Caki2 (cell line): Measurements from ENCODE around the gene KLF15. TPM values are rescaled to one million over a fixed set of nuclear protein-coding genes. Genes with fewer than 3 reads are reported as not detected.
"Not testable (repeated sequence)": the region's sequence is repeated elsewhere in the genome, so short reads cannot be mapped to it uniquely, and the experiment has no call there.

Experiments used
- DNase-seq: peaks from one replicate; pipeline ENCODE4 v3.0.0-alpha.2; 2015; ENCODE audit warnings: low read depth
- in situ Hi-C: cut with HindIII; loops from 2 replicates; pipeline ENCODE4 v1.10.0; 2016; ENCODE audit warnings: low sequenced_read_pairs, low pct_unique_long_range_greater_than_20kb, mixed read lengths
- total RNA-seq: library from RNA; depleted of rRNA; stranded (reverse); fragments of >200 nt; shearing (Covaris generic); gene quantifications from 2 replicates; pipeline ENCODE4 v1.2.3, GENCODE V29; 2014; ENCODE audit warnings: low replicate concordance

The KLF15 gene
- total RNA-seq, 1 experiment from 2014 or later: not detected

DNA sequence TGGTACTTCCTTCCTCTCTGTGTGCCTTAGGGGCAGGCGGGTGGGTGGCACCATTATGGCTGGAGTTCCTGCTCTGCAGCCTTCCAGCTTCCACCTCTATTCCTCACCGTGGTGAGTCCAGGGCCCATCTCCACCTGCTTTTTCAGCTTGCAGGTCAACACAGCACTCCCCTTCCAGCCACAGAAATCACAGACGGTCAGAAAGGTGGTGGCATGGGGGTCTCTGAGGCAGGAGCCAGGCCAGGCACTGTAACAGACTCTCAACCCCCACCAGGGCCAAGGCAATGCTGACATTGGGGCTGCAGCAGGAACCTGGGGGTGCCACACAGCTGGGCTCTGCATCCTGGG, 16.6 kb downstream of the KLF15 start:
- in situ Hi-C loops: no loop called here

DNA sequence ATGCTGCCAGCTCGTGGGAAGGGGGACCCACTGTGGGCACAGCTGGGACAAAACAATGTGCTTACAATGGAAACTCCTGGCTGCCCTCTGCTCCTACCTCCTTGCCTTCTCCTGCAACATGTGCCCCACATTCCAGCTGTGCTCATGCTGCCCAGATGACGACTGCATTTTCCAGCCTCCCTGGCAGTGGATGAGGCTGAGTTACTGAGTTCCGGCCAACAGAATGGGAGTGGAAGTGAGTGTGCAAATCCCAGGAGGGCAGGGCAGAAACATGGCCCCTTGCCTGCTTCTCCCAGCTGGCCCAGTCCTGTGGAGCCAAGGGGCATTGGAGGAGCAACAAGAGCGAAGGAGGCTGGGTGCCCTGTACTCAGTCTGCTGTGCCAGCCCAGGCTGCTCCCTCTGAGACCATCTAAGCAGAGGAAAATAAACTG, 17.1 kb downstream of the KLF15 start:
- no peak for DNase-seq
- in situ Hi-C loops: no loop called here

More for the DNA sequence above, 16.6 kb downstream of the KLF15 start:
- DNase-seq: no peak

DNA sequence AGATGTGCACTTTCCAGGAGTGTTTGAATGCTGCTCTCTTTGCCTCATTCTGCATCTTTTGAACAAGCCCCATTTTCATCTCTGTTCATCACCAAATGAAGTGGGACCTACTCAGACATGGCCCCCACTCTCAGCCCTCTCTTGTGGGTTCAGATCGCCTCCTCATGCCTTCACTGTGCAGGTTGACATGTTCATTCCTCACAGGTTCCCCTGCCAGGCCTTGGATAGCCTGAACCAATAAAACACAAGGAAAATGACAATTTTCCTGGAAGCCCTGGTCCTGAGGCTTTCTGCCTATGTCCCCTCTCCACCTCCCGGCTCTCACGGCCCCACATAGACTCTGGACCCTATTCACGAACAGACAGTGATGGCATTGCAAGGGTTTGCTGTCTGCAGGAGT, 17.7 kb downstream of the KLF15 start:
- no peak for DNase-seq
- in situ Hi-C loops: no loop called here

DNA sequence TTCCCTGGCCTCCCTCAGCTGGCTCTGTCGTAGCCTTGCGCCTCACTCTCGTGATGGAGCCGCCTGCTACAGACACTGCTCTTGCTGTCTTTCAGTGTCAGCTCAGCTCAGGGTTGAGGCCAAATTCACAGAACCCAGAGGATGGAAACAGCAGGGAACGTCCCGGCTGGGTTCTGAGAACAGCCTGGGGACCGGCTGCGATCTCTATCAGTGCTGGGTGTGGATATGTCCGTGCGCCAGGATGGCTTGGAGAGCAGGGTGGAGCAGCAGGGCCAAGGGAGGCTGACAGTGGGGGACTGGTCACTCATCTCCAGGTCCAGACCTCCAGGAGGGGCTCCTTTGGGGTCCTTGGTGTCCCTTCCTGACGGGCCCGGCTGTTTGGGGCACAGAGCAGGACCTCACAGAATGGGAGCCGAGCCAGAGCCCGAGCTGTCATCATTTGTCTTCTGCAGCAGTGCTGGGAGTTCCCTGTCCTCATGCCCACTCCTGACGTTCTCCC, 18.4 kb downstream of the KLF15 start:
- in situ Hi-C loops: no loop called here
- no peak for DNase-seq

DNA sequence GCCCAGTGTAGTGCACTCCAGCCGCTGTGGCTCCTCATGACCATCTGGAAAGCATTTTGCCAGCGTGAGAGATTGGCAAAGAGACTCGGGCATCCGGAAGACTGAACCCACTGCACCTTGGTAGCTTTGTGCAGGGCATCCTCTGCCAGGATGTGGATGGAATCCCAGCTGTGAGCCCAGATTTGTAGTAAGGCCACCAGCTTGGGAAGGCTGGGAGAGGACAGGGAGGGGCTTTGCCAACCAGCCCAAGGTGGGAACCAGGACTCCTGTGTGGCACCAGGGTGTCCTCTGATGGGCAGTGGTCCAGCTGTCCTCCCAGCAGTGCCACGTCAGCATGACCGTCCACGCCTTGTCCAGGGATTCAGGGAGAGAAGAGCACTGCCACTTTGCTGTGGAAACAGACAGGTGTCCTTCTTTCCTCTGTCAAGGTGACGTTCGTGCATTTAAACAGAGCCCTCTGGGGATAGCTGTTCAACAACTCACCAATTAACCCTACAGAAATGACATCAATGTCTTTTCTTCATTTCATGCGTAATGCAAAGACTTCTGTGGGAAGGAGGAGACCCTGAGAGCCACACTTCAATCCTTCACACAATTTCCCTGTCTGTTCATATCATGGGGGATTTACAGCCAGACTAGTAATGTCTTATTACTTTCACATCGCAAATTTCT, 19.1 kb downstream of the KLF15 start:
- in situ Hi-C loops: no loop called here
- DNase-seq: no peak

DNA sequence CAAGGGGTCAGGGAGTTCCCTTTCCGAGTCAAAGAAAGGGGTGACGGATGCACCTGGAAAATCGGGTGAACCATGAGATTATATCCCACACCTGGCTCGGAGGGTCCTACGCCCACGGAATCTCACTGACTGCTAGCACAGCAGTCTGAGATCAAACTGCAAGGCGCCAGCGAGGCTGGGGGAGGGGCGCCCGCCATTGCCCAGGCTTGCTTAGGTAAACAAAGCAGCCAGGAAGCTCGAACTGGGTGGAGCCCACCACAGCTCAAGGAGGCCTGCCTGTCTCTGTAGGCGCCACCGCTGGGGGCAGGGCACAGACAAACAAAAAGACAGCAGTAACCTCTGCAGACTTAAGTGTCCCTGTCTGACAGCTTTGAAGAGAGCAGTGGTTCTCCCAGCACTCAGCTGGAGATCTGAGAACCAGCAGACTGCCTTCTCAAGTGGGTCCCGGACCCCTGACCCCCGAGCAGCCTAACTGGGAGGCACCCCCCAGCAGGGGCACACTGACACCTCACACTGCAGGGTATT, 25.3 kb downstream of the KLF15 start:
- in situ Hi-C loops, DNase-seq: not testable (repeated sequence)

DNA sequence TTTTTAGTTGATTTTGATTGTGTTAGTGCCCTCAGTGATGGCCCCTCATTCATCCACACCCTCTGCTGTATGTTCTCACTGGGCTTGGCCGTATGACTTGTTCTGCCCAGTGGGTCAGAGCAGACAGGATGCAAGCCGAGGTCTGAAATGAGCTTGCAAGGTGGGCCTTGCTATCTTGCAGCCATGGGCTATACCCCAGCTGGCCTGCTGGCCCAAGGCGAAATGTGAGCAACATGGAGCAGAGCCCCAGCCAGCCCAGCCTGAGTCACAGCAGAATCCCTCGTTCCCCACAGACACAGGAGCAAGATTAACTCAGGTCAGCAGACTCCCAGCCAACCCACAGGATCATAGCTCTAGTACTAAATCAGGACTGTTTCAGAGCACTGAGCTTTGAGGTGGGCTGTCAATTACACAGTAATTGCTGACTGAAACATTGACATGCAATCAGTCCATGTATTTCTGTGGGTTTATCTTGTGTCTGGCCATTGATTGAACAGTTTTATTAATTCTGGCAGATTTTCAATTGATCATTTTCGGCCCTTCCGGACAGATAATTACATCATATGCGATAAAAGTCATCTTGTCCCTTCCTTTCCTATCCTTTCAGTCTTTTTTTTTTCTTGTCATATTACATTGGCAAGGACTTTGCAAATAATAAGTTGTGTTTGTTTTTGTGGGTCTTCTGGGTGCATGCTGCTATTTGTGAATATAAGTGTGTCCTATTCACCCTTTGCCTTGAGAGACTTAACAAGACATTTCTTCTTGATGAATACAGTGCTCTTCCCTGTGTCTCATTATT, 27.1 kb downstream of the KLF15 start:
- in situ Hi-C loops: no loop called here
- no peak for DNase-seq

DNA sequence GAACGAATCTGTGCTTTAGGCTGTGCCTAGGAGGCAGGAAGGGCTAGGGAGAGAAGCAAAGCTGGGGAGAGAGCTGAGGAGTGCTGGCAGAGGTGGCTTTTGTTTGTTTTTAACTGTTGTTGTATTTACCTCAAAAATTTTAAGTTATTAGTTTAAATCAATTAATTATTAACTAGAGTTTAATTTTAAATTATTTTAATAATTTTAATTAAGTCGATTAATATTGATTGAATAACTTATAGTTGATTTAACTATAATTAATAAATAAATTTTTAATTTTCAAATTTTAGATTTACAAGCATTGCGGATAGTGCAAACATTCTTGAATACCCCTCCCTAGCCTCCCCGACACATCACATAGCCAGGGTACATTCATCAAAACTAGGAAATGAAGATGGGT, 30.6 kb downstream of the KLF15 start:
- DNase-seq: no peak
- in situ Hi-C loops: no loop called here

DNA sequence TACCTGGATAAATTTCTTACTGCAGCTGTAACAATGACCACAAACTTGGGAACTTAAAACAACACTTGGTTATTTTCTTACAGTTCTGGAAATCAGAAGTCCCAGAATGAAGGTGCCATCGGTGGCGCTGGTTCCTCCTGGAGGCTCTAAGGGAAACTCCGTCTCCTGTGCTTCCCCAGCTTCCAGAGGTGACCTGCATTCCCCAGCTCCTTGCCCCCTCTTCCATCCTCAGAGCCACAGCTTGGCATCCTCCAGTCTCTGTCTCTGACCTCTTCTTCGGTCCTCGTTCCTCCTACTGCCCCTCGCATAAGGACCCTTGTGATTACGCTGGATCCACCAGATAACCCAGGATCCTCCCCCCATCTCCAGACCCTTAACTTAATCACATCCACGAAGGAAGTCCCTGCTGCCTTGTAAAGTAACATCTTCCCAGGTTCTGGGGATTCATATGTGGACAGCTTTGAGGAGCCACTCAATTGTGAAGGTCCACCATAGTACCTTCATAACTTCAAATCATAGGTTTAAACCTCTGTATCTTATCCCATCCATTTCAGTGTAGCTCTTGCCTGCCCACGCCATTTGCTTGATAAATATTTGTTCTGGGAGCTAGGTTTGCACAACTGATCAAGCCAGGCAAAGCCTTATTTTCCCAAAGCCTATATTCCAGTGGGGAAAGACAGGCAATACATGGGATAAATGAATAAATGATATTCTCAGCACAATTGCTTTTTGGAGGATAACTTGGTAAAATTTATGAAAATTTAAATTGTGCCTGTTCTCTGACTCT, 34.8 kb downstream of the KLF15 start:
- in situ Hi-C loops: no loop called here
- no peak for DNase-seq

DNA sequence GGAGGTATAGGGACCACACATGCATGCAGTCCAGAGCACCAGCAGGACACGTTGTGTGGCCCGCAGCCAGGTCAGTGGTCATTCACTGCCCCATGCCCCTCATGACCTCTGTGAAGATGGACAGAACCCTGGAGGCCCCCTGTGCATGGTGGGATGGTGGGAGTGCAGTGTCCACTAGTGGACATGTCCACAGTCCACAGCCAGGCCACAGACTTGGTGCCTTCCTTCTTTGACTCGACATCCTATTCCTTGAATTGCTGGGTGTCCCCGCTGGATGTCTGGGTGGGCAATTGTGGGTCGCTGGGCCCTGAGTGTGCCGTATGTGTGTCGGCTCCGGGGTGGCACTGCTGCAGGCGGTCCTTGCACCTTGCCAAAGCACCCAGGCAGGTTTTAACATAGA, 35.7 kb downstream of the KLF15 start:
- in situ Hi-C loops: no loop called here
- DNase-seq: no peak

DNA sequence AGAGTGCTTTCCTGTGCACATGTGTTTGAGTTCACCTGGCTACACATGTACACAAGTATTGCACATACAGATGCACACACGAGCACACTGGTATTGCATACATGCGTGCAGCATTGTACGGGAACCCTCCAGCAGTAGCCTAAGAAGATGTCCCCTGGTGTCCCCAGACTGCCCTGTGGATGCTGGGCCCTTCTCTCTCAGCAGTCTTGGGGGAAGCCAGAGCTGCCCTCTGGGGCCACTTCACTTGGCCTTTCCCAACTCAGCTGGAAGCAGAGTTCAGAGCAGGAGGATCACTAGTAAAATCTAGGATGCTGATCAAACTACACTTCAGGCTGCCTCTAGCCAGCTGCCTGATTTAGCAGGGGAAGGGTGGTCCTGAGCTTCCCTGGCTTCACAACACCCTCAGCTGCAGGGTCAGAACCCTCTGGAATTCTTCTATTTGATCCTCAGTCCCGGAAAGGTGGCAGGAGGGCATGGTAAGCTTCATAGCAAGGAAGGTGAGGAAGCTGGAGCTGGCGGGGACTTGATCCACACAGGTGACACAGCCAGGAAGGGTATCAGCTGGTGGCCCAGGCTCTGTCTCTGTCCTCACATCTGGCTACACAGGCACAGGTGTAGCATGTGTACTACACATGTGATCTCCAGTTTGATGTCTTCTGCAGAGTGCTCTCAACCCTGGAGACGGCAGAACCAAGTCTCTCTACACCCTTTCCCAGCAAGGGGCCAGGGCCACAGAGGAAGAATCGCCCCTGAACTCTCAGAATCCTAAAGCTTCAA, 36.5 kb downstream of the KLF15 start:
- DNase-seq: no peak
- in situ Hi-C loops: no loop called here

DNA sequence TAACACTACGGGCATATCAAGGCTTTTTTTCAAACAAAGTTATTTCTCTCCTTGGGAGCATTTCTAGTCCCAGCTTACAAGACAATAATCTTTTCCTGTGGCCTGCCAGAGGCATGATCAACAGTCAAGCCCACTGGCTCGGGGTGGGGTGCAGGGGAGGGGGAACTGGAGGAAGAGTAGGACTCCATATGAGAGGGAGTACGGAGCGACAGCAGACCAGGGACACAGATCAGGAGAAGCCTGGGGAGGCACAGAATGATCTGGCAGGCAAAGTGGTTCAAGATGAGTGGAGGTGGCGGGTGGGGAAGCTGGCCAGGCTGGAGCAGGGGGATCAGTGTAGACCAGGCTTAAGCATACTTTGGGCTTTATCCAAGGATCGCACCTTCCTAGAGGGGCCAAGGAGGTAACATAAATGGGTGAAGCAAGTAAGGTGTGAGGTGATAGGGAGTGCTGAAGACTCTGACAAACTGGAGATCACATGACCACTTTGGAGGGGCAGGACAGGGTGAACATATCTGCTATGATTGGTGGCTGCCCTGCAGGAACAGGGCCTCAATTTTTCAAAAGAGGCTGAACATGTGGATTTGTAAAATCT, 37.4 kb downstream of the KLF15 start:
- no peak for DNase-seq
- in situ Hi-C loops: no loop called here

DNA sequence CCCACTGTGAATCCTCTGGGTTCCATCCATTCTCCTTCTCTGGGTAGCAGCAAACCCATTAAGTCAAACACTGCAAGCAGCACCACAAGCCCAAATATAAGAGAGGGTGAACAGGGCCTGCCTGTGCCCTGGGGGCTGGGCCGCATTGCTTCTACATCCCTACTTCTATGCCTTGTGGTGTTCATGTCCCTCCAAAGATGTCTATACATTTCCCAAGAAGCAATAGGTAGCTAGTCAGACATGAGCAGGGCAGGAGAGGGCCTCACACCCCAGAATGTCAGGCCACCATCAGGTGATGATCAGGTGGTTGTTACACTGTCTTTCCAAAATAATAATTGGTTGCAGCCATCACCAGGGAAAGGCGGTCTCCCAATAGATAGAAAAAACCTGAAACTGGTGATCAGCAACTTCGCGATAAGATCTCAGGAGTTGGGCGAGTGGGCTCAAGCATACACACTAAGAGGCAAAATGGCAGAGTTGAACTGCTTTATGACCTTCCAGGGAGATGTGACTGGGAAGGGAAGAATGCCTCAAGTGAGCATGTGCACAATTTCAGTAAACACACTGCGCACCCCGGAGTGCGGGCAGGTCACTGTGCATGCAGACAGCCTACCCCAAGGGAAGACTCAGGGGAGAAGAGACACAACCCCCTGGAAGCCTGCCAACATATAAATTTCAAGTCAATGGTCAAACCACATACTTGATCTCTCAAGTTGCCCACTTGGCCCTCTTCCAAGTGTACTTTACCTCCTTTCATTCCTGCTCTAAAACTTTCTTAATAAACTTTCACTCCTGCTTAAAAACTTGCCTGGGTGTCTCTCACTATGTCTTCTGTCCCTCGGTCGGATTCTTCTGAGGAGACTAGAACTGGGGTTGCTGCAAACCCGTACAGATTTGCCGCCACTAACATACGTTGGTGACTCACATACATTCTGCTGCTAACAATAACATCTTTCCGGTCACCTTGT, 39.9 kb downstream of the KLF15 start:
- no peak for DNase-seq
- in situ Hi-C loops: no loop called here

DNA sequence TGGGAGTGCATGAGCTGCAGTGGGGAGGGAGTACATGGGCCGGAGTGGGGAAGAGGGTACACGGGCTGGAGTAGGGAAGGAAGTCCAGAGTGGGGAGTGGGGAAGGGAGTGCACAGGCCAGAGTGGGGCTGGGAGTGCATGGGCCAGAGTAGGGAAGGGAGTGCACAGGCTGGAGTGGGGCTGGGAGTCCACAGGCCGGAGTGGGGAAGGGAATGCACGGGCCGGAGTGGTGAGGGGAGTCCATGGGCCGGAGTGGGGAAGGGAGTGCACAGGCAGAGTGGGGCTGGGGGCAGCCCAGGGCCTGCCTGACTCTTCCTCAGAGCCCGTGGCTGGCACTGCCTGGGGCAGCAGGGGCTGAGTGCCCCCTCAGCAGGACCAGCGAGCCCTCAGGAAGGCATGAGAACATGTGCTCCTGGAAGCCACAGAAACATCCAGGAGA, 40.7 kb downstream of the KLF15 start:
- no peak for DNase-seq
- in situ Hi-C loops: no loop called here

DNA sequence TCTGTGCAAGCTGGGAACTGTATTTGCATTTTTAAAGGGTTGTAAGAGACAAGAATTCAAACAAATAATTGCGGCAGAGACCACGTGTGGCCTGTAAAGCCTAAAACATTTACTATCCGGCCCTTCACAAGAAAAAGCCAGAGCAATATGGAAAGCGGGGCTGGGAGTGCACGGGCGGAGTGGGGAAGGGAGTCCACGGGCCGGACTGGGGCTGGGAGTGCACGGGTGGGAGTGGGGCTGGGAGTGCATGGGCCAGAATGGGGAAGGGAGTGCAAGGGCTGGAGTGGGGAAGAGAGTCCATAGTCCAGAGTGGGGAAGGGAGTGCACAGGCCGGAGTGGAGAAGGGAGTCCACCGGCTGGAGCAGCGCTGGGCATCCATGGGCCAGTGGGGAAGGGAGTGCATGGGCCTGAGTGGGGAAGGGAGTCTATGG, 41.2 kb downstream of the KLF15 start:
- in situ Hi-C loops: no loop called here
- no peak for DNase-seq

DNA sequence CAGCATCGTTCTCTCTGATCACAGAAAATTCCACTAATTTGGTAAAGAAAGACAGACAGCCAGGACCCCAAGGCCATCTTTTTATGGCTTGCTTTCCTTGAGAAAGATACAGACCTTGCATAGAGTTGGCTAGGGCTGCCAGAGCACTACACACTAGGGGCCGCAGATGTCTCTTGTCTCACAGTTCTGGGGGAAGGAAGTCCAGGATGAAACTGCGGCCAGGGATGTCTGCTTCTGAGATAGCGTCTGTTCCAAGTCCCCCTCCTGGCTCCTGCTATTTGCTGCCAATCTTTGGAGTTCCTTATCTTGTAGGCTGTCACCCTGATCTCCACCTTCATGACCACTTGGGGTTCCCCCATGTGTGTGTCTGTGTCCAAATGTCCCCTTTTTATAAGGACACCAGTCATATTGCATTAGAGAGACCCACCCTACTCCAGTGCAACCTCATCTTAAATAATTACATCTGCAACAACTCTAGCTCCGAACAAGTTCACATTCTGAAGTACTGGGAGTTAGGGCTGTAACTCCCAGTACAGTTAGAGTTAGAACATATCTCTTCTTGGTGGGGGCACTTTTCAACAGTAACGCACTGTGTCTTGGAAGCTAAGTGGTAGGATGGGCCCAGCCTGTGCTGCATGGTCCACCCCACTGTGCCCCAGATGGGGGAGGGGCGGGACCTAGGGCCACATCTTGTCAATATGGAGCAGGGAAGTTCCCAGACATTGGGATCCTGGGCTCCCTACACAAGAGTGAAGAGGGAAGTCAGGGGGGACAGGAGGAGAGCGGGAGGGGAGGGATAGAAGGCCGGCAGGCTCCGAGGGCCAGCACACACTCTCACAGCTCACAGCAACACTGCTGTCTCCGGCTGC, 42.2 kb downstream of the KLF15 start:
- in situ Hi-C loops: no loop called here
- no peak for DNase-seq
